ENCODE results near the gene KIAA0232.

KIAA0232 gene

GRCh38 chr4:6925357-6925836 is 142.9 kb downstream of the KIAA0232 start:
- DNase-seq, result no peak

DNA sequence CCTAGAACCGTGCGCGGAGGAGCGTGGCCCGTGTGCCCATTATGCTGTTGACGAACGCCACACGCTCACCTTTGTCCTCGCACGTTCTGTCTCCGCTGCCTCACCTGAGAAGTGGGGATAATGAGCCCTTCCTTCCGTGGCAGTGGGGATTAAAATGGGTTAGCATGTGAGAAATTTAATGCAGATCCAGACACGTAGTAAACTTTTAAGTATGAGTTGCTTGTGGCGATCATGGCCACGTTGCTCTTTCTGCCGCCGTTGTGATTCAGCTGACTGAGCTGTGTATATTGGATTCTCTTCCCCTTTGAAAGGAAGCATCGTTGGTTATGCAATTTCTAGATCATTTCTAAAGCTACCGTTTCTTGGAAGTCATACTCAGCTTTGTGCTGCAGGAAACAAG is 143.6 kb downstream of the KIAA0232 start:
- DNase-seq, result no peak

GRCh38 chr4:6926681-6927478 is 144.4 kb downstream of the KIAA0232 start:
- peak; percentile 58 for DNase-seq

DNA sequence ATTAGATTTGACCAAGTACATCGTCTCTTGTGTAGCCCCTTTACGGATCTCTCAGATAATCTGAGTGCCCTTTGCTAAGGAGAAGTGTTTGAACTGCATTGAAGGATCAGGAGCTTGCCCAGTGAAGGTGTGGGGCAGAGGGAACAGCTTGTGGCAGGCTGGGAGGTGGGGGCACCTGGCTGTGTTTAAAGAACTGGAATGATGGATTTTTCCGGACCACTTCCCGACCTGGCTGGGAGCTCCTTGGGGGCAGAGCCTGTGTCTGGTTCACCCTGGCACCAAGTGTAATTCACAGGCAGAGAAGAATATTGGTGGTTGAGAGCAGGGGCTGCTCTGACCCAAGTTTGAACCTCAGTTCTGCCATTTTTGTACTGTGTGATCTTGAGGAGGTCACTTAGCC is 145.6 kb downstream of the KIAA0232 start:
- DNase-seq, result no peak

DNA sequence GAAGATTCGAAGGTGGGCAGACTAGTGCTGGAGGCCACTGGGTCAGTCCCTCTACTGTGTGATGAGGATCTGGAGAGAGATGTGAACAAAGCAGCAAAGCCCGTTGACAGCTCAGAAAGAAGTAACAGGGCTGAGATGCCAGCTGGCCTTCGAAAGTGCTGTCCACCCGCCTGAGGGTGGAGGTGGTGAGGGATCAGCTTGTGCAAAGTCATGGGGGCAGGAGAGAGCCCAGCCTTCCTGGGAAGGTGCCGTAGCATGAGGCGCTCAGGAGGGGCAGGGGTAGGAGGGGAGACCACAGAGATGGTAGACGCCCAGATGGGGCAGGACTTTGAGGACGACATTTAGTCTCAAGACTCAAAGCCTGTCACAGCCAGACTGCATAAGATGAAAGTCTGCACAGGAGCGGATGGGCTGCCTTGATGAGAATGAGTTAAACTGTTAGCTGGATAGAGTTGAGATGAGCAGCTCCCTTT is 146.8 kb downstream of the KIAA0232 start:
- DNase-seq, result no peak

DNA sequence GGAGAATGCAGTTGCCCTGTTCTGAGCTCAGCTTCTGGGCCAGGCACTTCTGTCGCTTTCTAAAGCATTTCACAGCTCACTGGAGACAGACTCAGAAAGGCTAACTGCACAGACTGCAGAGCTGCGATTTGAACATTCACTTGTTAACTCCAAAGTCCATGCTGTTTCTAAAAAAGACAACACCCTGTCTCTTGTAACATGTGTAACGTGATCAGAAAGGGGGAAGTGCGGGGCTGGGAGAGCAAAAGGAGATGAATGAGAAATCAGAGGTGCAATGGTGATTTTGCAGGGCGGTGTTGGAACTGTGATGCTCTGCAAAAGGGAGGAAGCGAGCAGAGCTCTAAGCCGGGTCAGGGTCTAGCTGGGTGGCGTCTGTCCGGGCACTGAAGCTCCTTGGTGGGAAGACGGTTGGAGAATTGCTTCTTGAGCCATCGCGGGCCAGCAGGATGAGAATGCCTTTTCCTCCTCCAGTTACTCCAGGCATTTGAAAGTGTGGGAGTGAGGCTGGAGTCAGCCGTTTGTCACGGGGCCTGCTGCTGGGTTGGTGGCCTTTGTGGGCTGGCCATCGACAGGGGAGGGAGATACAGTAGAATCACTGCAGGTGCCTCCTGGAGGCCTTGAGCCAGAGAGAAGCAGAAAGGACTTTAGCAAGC is 147.4 kb downstream of the KIAA0232 start:
- no peak for DNase-seq

GRCh38 chr4:6932475-6932874 is 149.9 kb downstream of the KIAA0232 start:
- DNase-seq, result no peak

- no peak for DNase-seq
Observed at GRCh38 chr4:6932918-6933317, 150.4 kb downstream of the KIAA0232 start.
